Stimulated activated naive CD8-positive, alpha-beta T cell treated with anti-CD3 and anti-CD28 coated beads, Interleukin-15, amount 100 ng/mL, for 72 hours (primary cell): Measurements from ENCODE around the gene ASPN.
A peak's percentile ranks its signal among the peaks of the same experiment; 100 is the strongest.

Source experiments
- ATAC-seq: fragments of 150-1000 bp; cut with Tn5 transposase; 2 replicates; pipeline ENCODE4 v1.10.0; 2021; ENCODE audit warnings: mild to moderate bottlenecking, moderate library complexity
- DNase-seq, 2 donors: peaks; one replicate each; pipeline ENCODE4 v3.0.0; 2021 to 2022
- H3K27ac Mint-ChIP-seq, 2 donors: one replicate each; pipeline ENCODE4 v1.8.0; 2022; ENCODE audit warnings: mild to moderate bottlenecking in 2 of 2, mixed read lengths in 2 of 2, moderate library complexity in 2 of 2
- H3K27me3 Mint-ChIP-seq: one replicate; pipeline ENCODE4 v1.8.0; 2022; ENCODE audit warnings: mixed read lengths
- H3K4me1 Mint-ChIP-seq: one replicate; pipeline ENCODE4 v1.8.0; 2022; ENCODE audit warnings: mild to moderate bottlenecking, mixed read lengths
- H3K4me3 Mint-ChIP-seq, 2 donors: one replicate each; pipeline ENCODE4 v1.8.0; 2022; ENCODE audit warnings: mild to moderate bottlenecking in 2 of 2, mixed read lengths in 2 of 2, moderate library complexity in 1 of 2
- H3K9me3 Mint-ChIP-seq, 2 donors: one replicate each; pipeline ENCODE4 v1.8.0; 2022; ENCODE audit warnings: mixed read lengths in 2 of 2

Gene ASPN

DNA sequence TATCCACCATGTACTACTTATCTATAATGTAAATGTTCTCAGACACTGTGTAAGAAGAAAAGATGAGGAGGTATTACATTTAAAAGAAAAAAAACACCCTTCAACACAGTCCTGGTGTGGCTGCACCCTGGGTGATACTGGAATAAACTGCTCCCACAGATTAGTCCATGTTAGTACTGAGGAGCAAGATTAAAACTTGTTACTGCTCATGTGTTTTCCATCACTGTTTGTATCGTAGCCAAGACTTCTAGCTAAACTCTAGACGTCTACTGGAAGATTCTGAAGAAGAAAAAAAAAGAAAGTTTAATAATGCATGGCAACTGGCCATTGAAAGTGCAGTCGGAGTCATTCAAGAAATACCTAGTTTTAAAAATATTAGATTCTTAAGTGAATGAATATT lies at the start of gene ASPN:
ASPN (minus strand) TSS at position 178 of the 400 bp plus-strand sequence.
- peaks cover 9% of the 10 kb centered on the region for H3K4me1 Mint-ChIP-seq
- H3K4me3 Mint-ChIP-seq: no peak within 1 kb of the TSS
- no peaks in the 10 kb centered on the region for H3K27me3 Mint-ChIP-seq
- H3K9me3 Mint-ChIP-seq: no peaks in the 10 kb centered on the region
- no peak within 1 kb of the TSS for H3K27ac Mint-ChIP-seq
- ATAC-seq (no peak), DNase-seq (no peak)

DNA sequence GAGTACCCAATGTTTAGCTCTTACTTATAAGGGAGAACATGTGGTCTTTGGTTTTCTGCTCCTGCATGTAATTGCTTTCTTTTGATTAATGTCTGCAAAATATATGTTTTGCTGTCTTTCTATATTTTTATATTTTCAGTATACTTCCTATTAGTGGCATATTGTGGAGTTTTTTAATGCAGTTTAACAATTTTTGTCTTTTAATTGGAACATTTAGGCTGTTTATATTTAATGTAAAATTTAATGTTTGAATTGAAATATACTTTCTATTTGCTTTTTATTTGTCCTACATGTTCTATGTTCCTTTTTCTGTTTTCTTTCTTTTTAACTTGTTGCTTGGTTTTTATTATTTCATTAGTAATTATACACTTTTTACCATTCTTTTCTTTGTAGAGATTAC lies 48.6 kb upstream of the ASPN start:
- Mint-ChIP-seq H3K27me3 (no peaks in the 10 kb centered on the region), H3K4me1 (no peaks in the 10 kb centered on the region), H3K27ac (no peak overlapping the region), H3K4me3 (no peak overlapping the region), H3K9me3 (peaks cover 0 to 4% of the 10 kb centered on the region in 2 donors)
- DNase-seq (no peak), ATAC-seq (no peak)

DNA sequence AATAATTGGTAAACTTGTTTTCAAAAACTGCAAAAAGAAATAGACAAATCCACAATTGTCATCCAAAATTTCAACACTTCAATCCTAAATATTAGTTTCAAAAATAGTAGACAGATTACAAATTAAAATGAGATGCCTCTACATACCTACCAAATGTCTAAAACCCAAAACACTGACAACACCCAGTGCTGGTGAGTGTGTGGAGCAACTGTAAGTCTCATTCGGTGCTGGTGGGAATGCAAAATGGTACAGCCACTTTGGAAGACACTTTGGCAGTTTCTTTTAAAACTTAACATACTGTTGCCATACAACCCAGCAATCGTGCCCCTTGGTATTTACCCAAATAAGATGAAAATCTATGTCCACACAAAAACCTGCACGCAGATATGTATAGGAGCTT lies 46.8 kb upstream of the ASPN start:
- Mint-ChIP-seq H3K4me3 (no peak overlapping the region), H3K27me3 (no peaks in the 10 kb centered on the region), H3K27ac (no peak overlapping the region), H3K9me3 (peaks cover 0 to 4% of the 10 kb centered on the region in 2 donors), H3K4me1 (no peaks in the 10 kb centered on the region)
- DNase-seq: no peak
- no peak for ATAC-seq

DNA sequence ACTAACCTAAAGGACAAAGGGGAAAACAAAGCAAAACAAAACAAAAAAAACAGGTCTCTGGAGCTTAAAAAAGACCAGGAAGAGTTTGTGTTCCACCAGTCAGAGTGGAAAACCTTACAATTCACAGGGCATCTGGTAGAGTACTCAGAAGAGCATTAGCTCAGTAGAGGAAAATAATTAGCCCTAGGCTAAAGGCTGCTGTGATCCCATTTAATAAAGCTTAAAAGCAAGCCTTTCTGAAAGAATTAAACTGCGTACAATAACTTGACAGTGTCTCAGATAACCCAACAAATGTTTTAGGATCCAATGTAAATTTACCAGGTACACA lies 46.2 kb upstream of the ASPN start:
- Mint-ChIP-seq H3K4me3 (no peak overlapping the region), H3K27ac (peak overlapping the region in 1 of 2 donors; percentile 17), H3K27me3 (no peaks in the 10 kb centered on the region), H3K4me1 (no peaks in the 10 kb centered on the region), H3K9me3 (peaks cover 0 to 4% of the 10 kb centered on the region in 2 donors)
- no peak for ATAC-seq
- DNase-seq: no peak

DNA sequence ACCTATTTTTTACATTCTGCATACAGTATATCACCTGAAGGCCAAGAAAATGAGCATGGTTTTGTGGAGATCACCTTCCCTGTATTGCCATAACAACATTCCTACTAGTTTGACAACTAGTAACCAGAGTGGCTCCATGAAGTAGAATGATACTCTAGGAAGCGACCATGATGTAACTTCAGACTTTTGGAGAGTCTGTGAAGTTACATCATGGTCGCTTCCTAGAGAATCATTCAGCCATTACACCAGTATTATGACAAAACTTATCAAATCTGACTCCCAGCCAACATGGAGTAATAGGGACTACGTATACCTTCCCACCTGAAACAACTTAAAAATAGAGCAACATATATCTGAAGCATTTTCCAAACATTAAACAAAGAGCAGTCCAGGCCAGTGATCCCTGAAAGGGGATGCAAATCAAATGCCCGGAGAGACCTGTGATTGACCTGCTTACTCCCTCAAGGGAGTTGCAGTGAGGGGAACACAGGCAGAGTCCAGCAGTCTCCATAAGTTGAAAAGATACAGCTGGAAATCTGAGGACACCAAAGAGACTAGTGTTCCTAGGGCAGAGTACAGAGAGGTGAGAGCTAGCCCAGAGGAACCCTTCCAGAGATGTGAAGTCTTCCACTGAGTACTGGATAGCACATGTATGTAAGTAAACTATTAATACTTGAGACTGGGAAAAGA lies 45.7 kb upstream of the ASPN start:
- no peaks in the 10 kb centered on the region for H3K27me3 Mint-ChIP-seq
- H3K4me3 Mint-ChIP-seq: no peak overlapping the region
- no peaks in the 10 kb centered on the region for H3K4me1 Mint-ChIP-seq
- no peak for ATAC-seq
- no peaks in the 10 kb centered on the region for H3K9me3 Mint-ChIP-seq
- DNase-seq: no peak
- peak overlapping the region in 1 of 2 donors; percentile 17 for H3K27ac Mint-ChIP-seq

DNA sequence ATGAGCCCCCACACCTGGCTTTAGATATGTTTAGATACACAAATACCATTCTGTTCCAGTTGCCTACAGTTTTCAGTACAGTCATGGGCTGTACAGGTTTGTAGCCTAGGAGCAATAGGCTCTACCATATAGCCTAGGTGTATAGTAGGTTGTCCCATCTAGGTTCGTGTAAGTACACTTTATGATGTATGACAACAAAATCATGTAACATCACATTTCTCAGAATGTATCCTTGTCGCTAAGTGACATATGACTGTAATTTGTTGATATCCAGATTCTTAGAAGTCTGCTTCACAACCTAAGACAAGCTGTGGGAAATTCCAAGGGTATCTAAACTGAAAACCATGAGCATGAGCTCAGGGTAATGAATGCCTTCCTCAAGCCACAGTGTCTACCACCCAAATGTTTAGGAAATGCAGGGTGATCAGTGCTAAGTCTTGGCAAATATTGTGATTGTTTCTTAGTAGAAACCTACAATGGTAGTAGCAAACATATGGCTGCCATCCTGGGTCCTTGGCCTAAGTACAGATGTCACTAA lies 45.1 kb upstream of the ASPN start:
- no peak overlapping the region for H3K27ac Mint-ChIP-seq
- ATAC-seq (peak; percentile 43), DNase-seq (no peak)
- no peaks in the 10 kb centered on the region for H3K27me3 Mint-ChIP-seq
- no peaks in the 10 kb centered on the region for H3K9me3 Mint-ChIP-seq
- H3K4me1 Mint-ChIP-seq: no peaks in the 10 kb centered on the region
- no peak overlapping the region for H3K4me3 Mint-ChIP-seq

DNA sequence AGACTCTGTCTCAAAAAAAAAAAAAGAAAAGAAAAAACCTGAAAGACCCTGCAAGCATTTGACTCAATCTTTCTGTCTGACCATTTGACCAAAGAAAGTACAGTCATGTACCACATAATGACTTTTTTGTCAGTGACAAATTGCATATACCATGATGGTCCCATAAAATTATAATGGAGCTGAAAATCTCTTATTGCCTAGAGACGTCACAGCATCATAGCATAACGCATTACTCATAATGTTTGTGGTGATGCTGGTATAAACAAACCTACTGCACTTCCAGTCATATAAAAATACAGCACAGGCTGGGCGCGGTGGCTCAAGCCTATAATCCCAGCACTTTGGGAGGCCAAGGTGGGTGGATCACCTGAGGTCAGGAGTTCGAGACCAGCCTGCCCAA lies 43.0 kb upstream of the ASPN start:
- DNase-seq (no peak), ATAC-seq (no peak)
- Mint-ChIP-seq H3K4me1 (no peaks in the 10 kb centered on the region), H3K27ac (no peak overlapping the region), H3K4me3 (no peak overlapping the region), H3K9me3 (no peaks in the 10 kb centered on the region), H3K27me3 (no peaks in the 10 kb centered on the region)

DNA sequence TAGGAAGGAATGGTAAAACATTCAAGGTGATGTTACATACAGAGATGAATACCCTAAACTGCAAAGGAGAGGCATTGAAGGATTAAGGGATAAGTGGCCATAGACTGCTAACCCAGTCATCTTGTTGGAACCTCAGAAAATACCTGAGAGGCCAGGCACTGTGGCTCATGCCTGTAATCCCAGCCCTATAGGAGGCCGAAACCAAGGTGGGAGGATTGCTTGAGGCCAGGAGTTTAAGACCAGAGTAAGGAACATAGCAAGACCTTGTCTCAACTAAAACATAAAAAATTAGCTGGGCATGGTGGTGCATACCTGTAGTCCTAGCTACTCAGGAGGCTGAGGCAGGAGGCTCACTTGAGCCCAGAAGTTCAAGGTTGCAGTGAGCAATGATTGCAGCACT lies 42.6 kb upstream of the ASPN start:
- Mint-ChIP-seq H3K27me3 (no peaks in the 10 kb centered on the region), H3K4me1 (no peaks in the 10 kb centered on the region), H3K27ac (no peak overlapping the region), H3K9me3 (no peaks in the 10 kb centered on the region), H3K4me3 (no peak overlapping the region)
- no peak for ATAC-seq
- no peak for DNase-seq

DNA sequence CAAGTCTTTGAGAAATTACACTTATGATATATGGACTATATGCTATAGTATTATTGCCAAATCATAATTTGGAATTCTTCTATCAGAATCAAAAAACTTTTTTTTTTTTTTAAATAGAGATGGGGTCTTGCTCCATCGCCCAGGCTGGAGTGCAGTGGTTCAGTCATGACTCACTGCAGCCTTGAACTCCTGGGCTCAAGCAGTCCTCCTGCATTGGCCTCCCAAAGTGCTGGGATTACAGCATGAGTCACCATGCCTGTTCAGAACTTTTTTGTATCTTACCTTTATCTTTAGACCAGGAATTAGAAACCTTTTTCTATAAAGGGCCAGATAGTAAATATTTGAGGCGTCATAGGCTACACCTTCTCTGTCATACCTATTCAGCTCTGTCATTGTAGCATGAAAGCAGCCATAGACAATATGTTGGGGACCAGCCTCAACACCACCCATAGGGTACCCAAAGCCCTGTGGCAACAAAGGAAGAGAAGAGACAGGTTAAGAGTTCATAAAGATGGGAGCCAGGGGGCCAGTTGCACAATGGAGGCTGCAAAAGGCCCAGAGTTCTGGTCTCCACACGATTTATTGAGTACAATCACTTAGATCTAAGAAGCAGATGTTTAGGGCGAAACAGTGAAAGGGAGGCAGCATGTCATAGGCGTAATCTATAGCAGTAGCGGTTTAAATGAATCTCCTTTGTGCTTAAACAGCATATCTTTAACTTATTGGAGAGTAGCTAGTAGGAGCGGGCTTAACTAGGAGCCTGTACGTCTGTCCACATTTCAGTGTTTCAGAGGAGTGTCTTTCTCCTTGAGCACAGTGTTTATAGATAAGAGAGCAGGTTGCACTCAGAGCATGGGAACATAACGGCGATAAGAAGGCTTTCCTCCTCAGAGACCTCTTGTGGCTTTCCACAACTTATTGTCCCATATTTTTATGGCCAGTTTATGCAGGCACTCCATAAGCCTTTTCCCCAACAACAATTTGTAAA lies 41.0 kb upstream of the ASPN start:
- Mint-ChIP-seq H3K4me3 (no peak overlapping the region), H3K4me1 (no peaks in the 10 kb centered on the region), H3K27ac (peak overlapping the region in 1 of 2 donors; percentile 55), H3K9me3 (no peaks in the 10 kb centered on the region), H3K27me3 (no peaks in the 10 kb centered on the region)
- DNase-seq (no peak), ATAC-seq (no peak)

DNA sequence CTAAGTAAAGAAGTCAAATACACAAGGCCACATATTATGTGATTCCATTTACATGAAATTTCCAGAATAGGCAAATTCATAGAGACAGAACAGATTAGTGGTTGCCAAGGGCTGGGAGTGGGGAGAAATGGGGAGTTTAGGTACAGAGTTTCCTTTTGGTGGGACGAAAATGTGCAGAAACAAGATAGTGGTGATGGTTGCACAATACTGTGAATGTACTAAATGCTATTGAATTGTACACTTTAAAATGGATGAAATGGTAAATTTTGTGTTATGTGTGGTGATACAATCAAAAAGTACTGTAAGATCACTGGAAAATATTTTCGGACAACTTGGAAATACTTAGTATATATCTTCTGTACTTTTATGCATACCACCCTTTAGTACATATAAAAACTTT lies 38.5 kb upstream of the ASPN start:
- Mint-ChIP-seq H3K4me3 (no peak overlapping the region), H3K27me3 (no peaks in the 10 kb centered on the region), H3K9me3 (no peaks in the 10 kb centered on the region), H3K4me1 (no peaks in the 10 kb centered on the region), H3K27ac (no peak overlapping the region)
- ATAC-seq (no peak), DNase-seq (no peak)

DNA sequence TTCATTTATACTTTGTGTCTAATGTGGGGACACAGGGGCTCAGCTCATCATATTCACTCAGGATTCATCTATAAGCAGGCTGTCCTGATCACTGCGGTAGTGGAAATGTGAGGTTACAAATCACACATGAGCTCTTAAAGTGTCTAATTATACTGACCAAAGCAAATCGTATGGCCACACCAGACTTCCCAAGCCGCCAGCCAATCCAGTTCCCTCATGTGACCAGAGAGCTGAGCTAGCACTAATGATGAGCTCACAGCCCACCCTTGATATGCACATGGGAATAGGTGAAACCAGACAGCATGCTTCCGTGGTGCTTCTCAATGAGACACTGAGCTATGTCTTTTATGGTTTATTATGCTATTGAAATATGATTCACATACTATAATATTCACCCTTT lies 35.9 kb upstream of the ASPN start:
- DNase-seq (no peak), ATAC-seq (no peak)
- Mint-ChIP-seq H3K4me1 (no peaks in the 10 kb centered on the region), H3K27me3 (no peaks in the 10 kb centered on the region), H3K9me3 (no peaks in the 10 kb centered on the region), H3K4me3 (no peak overlapping the region), H3K27ac (no peak overlapping the region)

DNA sequence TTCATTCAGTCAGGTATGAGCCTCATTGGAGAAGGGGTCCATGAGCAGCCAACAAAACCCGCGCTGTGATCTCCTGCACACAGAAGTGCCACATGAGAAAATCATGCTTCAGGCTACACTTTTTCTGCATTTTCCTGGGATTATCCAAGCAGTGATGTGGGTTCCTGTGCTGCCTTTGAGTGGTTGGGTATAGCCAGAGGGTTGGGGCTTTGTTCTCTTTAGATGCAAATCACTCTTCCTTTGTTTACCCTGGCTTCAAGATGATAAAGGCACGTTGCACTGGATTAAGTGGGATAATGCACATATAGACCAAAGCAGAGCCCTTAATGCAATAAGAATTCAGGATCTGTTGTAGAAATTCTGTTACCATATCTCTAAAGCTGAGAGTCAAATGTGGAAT lies 34.7 kb upstream of the ASPN start:
- no peaks in the 10 kb centered on the region for H3K9me3 Mint-ChIP-seq
- H3K4me1 Mint-ChIP-seq: peaks cover 6% of the 10 kb centered on the region
- no peaks in the 10 kb centered on the region for H3K27me3 Mint-ChIP-seq
- H3K27ac Mint-ChIP-seq: no peak overlapping the region
- DNase-seq: no peak
- ATAC-seq: no peak
- H3K4me3 Mint-ChIP-seq: no peak overlapping the region

DNA sequence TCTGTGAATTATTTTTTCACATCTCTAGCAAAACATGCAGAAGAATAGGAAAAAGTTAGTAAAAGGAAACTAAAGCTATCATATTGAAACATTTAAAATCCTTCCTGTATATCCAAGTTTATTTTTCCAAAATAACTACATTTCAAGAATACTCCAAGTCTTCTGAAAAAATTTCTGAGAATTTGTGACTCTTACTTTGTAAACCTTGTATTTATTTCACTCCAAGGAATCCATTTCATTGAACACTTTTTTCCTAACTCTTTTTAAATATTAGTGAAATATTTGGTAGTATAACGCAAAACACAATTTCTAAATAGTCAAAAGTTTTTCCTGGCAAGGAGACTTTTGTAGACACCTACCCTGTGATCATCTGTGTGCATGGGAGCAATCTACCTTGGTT lies 34.2 kb upstream of the ASPN start:
- H3K9me3 Mint-ChIP-seq: no peaks in the 10 kb centered on the region
- H3K4me3 Mint-ChIP-seq: no peak overlapping the region
- H3K4me1 Mint-ChIP-seq: peaks cover 6% of the 10 kb centered on the region
- H3K27ac Mint-ChIP-seq: no peak overlapping the region
- no peak for DNase-seq
- no peak for ATAC-seq
- no peaks in the 10 kb centered on the region for H3K27me3 Mint-ChIP-seq

DNA sequence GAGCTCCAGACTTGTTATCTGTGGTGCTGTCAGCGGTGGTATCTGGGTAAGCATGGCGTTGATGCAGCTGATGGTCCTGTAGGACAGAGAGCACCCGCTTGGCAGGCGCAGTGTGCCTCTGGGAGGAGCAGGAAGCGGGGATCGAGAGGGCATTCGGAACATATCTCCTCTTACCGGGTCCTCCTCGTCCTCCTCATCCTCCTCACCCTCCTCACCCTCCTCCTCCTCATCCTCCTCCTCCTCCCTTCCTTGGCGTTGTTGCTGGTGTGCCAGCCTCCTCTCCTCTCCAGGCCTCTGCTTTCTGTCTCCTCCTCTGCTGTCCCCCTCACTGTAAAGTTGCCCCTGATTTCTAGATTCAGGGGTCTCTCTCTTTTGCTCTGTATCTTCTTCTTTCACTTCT lies 32.3 kb upstream of the ASPN start:
- ATAC-seq (no peak), DNase-seq (no peak)
- Mint-ChIP-seq H3K27me3 (no peaks in the 10 kb centered on the region), H3K4me3 (no peak overlapping the region), H3K27ac (peak overlapping the region in 1 of 2 donors; percentile 51), H3K9me3 (no peaks in the 10 kb centered on the region), H3K4me1 (peaks cover 6% of the 10 kb centered on the region)

DNA sequence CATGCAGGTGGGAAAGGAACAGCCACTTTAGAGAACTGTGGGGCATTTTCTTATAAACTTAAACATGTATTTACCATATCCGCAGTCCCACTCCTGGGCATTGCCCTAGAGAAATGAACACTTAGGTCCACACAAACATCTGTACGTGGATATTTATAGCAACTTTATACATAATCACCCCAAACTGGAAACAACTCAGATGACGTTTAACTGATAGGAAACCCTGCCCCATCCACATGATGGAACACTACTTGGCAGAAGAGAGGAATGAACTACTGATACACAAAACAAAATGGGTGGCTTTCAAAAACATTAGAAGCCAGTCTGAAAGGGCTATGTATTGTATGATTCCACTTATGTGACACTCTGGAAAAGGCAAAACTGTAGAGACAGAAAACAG lies 31.0 kb upstream of the ASPN start:
- DNase-seq (no peak), ATAC-seq (no peak)
- H3K4me3 Mint-ChIP-seq: no peak overlapping the region
- H3K27ac Mint-ChIP-seq: no peak overlapping the region
- no peaks in the 10 kb centered on the region for H3K27me3 Mint-ChIP-seq
- H3K9me3 Mint-ChIP-seq: no peaks in the 10 kb centered on the region
- H3K4me1 Mint-ChIP-seq: peaks cover 6% of the 10 kb centered on the region

DNA sequence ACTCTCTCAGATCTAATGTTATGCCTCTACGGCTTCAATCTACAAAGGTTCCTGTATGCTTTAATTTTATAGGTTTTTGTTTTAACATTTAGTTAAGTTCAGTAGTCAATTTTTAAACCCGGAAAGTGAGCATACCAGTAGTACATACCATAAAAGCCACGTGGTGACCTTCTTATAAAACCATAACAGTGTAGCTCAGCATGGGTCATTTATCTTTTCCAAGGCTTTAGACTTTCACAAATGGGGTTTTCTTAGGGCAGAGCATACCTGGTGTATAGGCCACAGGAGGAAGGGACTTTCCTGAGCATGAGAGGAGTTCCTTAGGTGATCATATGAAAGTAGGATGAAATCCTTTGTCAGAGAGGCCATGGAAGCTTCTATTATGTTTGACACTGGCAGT lies 30.3 kb upstream of the ASPN start:
- no peak overlapping the region for H3K27ac Mint-ChIP-seq
- peaks cover 6% of the 10 kb centered on the region for H3K4me1 Mint-ChIP-seq
- no peak overlapping the region for H3K4me3 Mint-ChIP-seq
- no peaks in the 10 kb centered on the region for H3K27me3 Mint-ChIP-seq
- no peaks in the 10 kb centered on the region for H3K9me3 Mint-ChIP-seq
- ATAC-seq (no peak), DNase-seq (no peak)
